HepG2 (cell line): ENCODE data around the gene PRSS48. TPM values are rescaled to one million over a fixed set of nuclear protein-coding genes. Genes with fewer than 3 reads are reported as not detected.

ENCODE experiments used
- FOXO1 ChIP-seq: sonication (generic); formaldehyde crosslinking; IDR thresholded peaks from 2 replicates; pipeline ENCODE4 v1.4.0; 2020; ENCODE audit warnings: missing genetic modification reagents
- GABPB1 ChIP-seq: IDR thresholded peaks from 2 replicates; pipeline ENCODE4 v1.6.1; 2016; ENCODE audit warnings: mild to moderate bottlenecking, missing genetic modification reagents, moderate library complexity, missing compliant biosample characterization
- GFI1 ChIP-seq: sonication (generic); formaldehyde crosslinking; IDR thresholded peaks from 2 replicates; pipeline ENCODE4 v1.5.0; 2020; ENCODE audit warnings: missing genetic modification reagents, mild to moderate bottlenecking, borderline replicate concordance
- HHEX ChIP-seq: IDR thresholded peaks from 2 replicates; pipeline ENCODE4 v1.6.1; 2016; ENCODE audit warnings: control low read depth
- HIVEP1 ChIP-seq: sonication (generic); formaldehyde crosslinking; IDR thresholded peaks from 2 replicates; pipeline ENCODE4 v1.4.0; 2020; ENCODE audit warnings: mild to moderate bottlenecking, missing genetic modification reagents
- HOXA5 ChIP-seq: sonication (generic); formaldehyde crosslinking; IDR thresholded peaks from 2 replicates; pipeline ENCODE4 v1.4.0; 2020; ENCODE audit warnings: missing genetic modification reagents
- PRPF4 ChIP-seq: fragments of 200-400 bp; formaldehyde crosslinking; IDR thresholded peaks from 2 replicates; pipeline ENCODE4 v1.6.1; 2016; ENCODE audit warnings: low read length, low read depth; ENCODE audit not compliant: poor library complexity, severe bottlenecking
- SALL1 ChIP-seq: sonication (generic); formaldehyde crosslinking; IDR thresholded peaks from 2 replicates; pipeline ENCODE4 v1.8.0; 2022; ENCODE audit warnings: mild to moderate bottlenecking, missing genetic modification reagents
- SP5 ChIP-seq: IDR thresholded peaks from 2 replicates; pipeline ENCODE4 v1.6.1; 2016; ENCODE audit warnings: low read depth, borderline replicate concordance
- TCF7 ChIP-seq: sonication (generic); IDR thresholded peaks from 2 replicates; pipeline ENCODE4 v1.6.1; 2016; ENCODE audit warnings: antibody characterized with exemption, low read depth
- ZEB1 ChIP-seq: IDR thresholded peaks from 2 replicates; pipeline ENCODE4 v1.6.1; 2012; ENCODE audit warnings: mild to moderate bottlenecking, low read depth, inconsistent platforms; ENCODE audit not compliant: insufficient replicate concordance
- ZNF101 ChIP-seq: sonication (generic); formaldehyde crosslinking; IDR thresholded peaks from 2 replicates; pipeline ENCODE4 v1.4.0; 2020; ENCODE audit warnings: mild to moderate bottlenecking, low read depth, missing genetic modification reagents, borderline replicate concordance
- ZNF232 ChIP-seq: sonication (generic); formaldehyde crosslinking; IDR thresholded peaks from 2 replicates; pipeline ENCODE4 v1.4.0; 2020; ENCODE audit warnings: missing genetic modification reagents, borderline replicate concordance
- polyA plus RNA-seq, 8 experiments: library from polyadenylated mRNA; depleted of rRNA in 3 of 8; stranded (reverse) in 7 of 8; unstranded in 1 of 8; fragments of >200 nt; fragmentation: Illumina TruSeq in 4 of 8; extraction: Trizol in 4 of 8; gene quantifications; 2 replicates each; pipeline versions ENCODE4 v1.2.1 to v1.2.3, GENCODE V29; 2011 to 2016; ENCODE audit warnings: low read depth in 4 of 8, missing spikeins in 1 of 8, mixed read lengths in 1 of 8; ENCODE audit not compliant: insufficient read depth in 1 of 8
- total RNA-seq, 5 experiments: library from RNA; depleted of rRNA; stranded (reverse); fragments of >200 nt; fragmentation: Illumina TruSeq; extraction: Trizol; gene quantifications; 2 replicates each; pipeline ENCODE4 v1.2.3, GENCODE V29; 2016; ENCODE audit warnings: low read depth in 1 of 5
- TF ChIP-seq, protein P1 (sequence below), 2 experiments: IDR thresholded peaks; 2 replicates each; pipeline ENCODE4 v1.6.1; 2011 to 2012; ENCODE audit warnings: low read length in 2 of 2, borderline replicate concordance in 1 of 2, low read depth in 1 of 2, mild to moderate bottlenecking in 1 of 2, moderate library complexity in 1 of 2
- TF ChIP-seq, protein P2 (sequence below): IDR thresholded peaks from 2 replicates; pipeline ENCODE4 v1.6.1; 2016; ENCODE audit warnings: missing compliant biosample characterization, missing genetic modification reagents, borderline replicate concordance
- TF ChIP-seq, protein P3 (sequence below): sonication (generic); formaldehyde crosslinking; IDR thresholded peaks from 2 replicates; pipeline ENCODE4 v1.8.0; 2022; ENCODE audit warnings: mild to moderate bottlenecking, missing genetic modification reagents, moderate library complexity
- TF ChIP-seq, protein P4 (sequence below): sonication (generic); formaldehyde crosslinking; IDR thresholded peaks from 2 replicates; pipeline ENCODE4 v1.4.0; 2020; ENCODE audit warnings: missing genetic modification reagents; ENCODE audit errors: not compliant biosample characterization
- TF ChIP-seq, protein P5 (sequence below): sonication (generic); formaldehyde crosslinking; IDR thresholded peaks from 2 replicates; pipeline ENCODE4 v1.4.0; 2020; ENCODE audit warnings: missing genetic modification reagents
- TF ChIP-seq, protein P6 (sequence below): sonication (generic); formaldehyde crosslinking; IDR thresholded peaks from 2 replicates; pipeline ENCODE4 v1.4.0; 2020; ENCODE audit warnings: missing genetic modification reagents

Gene PRSS48
- total and polyA plus RNA-seq, 2 of the 13 experiments (the other 11 are each of a cell fraction or from before 2014, with no cell fraction given) = not detected

DNA sequence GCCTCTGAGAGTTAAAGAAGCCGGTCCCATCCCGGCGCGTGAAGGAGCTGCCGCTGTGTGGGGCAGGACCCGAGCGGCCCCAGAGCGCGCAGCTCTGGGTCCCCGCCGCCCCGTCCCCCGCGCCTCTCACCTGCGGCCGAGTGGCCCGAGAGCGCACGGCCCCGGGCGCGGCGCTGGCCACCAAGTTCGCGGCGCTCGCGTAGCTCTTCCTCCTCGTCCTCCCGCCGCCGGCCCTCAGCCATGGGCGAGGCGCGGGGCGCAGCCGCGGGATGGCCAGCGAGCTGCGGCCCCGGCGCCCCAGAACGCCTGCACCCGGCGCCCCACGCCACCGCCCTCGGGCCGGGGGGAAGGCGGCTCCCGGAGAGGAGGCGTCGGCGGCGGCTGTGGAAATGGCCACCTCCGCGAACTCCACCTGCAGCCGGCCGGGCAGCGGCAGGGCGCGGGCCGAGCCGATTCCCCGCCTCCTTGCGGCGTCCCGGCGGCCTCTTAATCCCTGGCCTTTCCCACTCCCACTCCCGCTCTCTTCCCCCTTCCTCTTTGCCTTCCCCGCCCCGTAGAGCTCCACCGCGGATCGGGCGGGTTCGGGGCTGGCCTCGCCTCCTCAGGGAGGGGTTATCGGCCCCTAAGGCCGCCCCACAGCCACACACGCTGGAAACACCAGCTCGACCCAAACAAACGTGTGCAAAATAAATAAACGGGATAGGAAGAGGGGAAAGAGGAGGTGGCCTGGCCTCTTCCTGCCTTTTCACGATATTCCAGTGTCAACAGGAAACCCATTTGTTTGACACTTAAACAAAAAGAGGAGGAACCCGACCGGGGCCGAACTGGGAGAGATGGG is 48.4 kb downstream of the PRSS48 start, which contains the start of gene SH3D19 (continued):
- TF ChIP-seq PRPF4 = peak; percentile 38
- TF ChIP-seq GABPB1 = peak; percentile 67
- peak; percentile 38; the same call in 1 of the 2 replicates for TF ChIP-seq HHEX
- TF ChIP-seq, protein P1, sequence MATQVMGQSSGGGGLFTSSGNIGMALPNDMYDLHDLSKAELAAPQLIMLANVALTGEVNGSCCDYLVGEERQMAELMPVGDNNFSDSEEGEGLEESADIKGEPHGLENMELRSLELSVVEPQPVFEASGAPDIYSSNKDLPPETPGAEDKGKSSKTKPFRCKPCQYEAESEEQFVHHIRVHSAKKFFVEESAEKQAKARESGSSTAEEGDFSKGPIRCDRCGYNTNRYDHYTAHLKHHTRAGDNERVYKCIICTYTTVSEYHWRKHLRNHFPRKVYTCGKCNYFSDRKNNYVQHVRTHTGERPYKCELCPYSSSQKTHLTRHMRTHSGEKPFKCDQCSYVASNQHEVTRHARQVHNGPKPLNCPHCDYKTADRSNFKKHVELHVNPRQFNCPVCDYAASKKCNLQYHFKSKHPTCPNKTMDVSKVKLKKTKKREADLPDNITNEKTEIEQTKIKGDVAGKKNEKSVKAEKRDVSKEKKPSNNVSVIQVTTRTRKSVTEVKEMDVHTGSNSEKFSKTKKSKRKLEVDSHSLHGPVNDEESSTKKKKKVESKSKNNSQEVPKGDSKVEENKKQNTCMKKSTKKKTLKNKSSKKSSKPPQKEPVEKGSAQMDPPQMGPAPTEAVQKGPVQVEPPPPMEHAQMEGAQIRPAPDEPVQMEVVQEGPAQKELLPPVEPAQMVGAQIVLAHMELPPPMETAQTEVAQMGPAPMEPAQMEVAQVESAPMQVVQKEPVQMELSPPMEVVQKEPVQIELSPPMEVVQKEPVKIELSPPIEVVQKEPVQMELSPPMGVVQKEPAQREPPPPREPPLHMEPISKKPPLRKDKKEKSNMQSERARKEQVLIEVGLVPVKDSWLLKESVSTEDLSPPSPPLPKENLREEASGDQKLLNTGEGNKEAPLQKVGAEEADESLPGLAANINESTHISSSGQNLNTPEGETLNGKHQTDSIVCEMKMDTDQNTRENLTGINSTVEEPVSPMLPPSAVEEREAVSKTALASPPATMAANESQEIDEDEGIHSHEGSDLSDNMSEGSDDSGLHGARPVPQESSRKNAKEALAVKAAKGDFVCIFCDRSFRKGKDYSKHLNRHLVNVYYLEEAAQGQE (IDR thresholded peaks at IDR 0.05; ENCODE audit: borderline replicate concordance in 1 of 2, low read depth in 1 of 2, low read length in 2 of 2) = peak in 1 of 2 experiments; percentile 73; a peak in 2 of 4 replicates
- peak; percentile 90 for TF ChIP-seq SP5
- peak; percentile 92 for TF ChIP-seq FOXO1 (CRISPR knock-in tag)
- no peak for TF ChIP-seq ZNF232 (CRISPR knock-in tag)
- TF ChIP-seq, protein P2, sequence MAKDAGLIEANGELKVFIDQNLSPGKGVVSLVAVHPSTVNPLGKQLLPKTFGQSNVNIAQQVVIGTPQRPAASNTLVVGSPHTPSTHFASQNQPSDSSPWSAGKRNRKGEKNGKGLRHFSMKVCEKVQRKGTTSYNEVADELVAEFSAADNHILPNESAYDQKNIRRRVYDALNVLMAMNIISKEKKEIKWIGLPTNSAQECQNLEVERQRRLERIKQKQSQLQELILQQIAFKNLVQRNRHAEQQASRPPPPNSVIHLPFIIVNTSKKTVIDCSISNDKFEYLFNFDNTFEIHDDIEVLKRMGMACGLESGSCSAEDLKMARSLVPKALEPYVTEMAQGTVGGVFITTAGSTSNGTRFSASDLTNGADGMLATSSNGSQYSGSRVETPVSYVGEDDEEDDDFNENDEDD = peak; percentile 34; the same call in 1 of the 2 replicates
- TF ChIP-seq, protein P3, sequence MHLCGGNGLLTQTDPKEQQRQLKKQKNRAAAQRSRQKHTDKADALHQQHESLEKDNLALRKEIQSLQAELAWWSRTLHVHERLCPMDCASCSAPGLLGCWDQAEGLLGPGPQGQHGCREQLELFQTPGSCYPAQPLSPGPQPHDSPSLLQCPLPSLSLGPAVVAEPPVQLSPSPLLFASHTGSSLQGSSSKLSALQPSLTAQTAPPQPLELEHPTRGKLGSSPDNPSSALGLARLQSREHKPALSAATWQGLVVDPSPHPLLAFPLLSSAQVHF (CRISPR knock-in tag) = 0 out of 2 replicates have a peak, but pooled peaks have one; percentile 73
- peak; percentile 21 for TF ChIP-seq ZEB1
- peak; percentile 81 for TF ChIP-seq HOXA5 (CRISPR knock-in tag)
- TF ChIP-seq ZNF101 (CRISPR knock-in tag) = no peak
- TF ChIP-seq, protein P4, sequence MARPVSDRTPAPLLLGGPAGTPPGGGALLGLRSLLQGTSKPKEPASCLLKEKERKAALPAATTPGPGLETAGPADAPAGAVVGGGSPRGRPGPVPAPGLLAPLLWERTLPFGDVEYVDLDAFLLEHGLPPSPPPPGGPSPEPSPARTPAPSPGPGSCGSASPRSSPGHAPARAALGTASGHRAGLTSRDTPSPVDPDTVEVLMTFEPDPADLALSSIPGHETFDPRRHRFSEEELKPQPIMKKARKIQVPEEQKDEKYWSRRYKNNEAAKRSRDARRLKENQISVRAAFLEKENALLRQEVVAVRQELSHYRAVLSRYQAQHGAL (CRISPR knock-in tag) = no peak
- TF ChIP-seq HIVEP1 (CRISPR knock-in tag) = peak; percentile 96
- TF ChIP-seq, protein P5, sequence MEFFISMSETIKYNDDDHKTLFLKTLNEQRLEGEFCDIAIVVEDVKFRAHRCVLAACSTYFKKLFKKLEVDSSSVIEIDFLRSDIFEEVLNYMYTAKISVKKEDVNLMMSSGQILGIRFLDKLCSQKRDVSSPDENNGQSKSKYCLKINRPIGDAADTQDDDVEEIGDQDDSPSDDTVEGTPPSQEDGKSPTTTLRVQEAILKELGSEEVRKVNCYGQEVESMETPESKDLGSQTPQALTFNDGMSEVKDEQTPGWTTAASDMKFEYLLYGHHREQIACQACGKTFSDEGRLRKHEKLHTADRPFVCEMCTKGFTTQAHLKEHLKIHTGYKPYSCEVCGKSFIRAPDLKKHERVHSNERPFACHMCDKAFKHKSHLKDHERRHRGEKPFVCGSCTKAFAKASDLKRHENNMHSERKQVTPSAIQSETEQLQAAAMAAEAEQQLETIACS = peak; percentile 13; the same call in 1 of the 2 replicates
- peak; percentile 86 for TF ChIP-seq GFI1 (CRISPR knock-in tag)
- TF ChIP-seq TCF7 = peak; percentile 78
- TF ChIP-seq SALL1 (CRISPR knock-in tag) = peak; percentile 94
- TF ChIP-seq, protein P6, sequence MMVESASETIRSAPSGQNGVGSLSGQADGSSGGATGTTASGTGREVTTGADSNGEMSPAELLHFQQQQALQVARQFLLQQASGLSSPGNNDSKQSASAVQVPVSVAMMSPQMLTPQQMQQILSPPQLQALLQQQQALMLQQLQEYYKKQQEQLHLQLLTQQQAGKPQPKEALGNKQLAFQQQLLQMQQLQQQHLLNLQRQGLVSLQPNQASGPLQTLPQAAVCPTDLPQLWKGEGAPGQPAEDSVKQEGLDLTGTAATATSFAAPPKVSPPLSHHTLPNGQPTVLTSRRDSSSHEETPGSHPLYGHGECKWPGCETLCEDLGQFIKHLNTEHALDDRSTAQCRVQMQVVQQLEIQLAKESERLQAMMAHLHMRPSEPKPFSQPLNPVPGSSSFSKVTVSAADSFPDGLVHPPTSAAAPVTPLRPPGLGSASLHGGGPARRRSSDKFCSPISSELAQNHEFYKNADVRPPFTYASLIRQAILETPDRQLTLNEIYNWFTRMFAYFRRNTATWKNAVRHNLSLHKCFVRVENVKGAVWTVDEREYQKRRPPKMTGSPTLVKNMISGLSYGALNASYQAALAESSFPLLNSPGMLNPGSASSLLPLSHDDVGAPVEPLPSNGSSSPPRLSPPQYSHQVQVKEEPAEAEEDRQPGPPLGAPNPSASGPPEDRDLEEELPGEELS (CRISPR knock-in tag) = peak; percentile 98
